GM12892 (cell line): Measurements from ENCODE around the gene FILIP1L.

ENCODE experiments used
- POLR2AphosphoS5 ChIP-seq: IDR thresholded peaks from 2 replicates; pipeline ENCODE4 v1.6.1; 2011; ENCODE audit warnings: low read depth, low read length, control low read depth
- TAF1 ChIP-seq: IDR thresholded peaks from 2 replicates; pipeline ENCODE4 v1.6.1; 2011; ENCODE audit warnings: low read depth, mild to moderate bottlenecking, control low read depth, low read length, borderline replicate concordance

GRCh38 chr3:99945328-99945995 lies 168.8 kb downstream of the FILIP1L start:
- TF ChIP-seq TAF1 (no peak), POLR2AphosphoS5 (no peak)
